ENCODE data around the gene SCYGR6.

SCYGR6 gene

DNA sequence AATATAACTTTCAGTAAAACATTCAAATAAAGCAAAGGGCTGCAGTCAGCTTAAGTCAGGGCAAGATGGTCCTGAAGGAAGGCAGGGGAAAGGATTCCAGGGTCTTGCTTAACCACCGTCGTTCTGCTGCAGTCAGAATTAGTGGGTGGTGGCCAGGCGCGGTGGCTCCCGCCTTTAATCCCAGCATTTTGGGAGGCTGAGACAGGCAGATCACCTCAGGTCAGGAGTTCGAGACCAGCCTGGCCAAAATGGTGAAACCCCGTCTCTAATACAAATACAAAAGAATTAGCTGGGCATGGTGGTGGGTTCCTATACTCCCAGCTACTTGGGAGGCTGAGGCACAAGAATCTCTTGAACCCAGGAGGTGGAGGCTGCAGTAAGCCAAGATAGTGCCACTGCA lies 13.6 kb downstream of the SCYGR6 start:
- no peak for DNase-seq

DNA sequence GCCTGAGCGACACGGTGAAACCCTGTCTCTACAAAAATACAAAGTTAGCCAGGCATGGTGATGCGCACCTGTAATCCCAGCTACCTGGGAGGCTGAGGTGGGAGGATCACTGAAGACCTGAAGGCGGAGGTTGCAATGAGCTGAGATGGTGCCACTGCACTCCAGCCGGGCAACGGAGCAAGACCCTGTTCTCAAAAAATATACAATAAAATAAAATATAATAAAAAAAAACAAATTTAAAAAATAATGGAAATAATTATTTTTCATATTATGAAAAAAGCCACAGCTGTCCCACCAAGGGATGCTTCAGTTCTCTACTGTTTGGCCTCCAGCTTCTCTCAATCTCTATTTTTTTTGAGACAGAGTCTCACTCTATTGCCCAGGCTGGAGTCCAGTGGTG lies 17.2 kb downstream of the SCYGR6 start:
- no peak for DNase-seq

DNA sequence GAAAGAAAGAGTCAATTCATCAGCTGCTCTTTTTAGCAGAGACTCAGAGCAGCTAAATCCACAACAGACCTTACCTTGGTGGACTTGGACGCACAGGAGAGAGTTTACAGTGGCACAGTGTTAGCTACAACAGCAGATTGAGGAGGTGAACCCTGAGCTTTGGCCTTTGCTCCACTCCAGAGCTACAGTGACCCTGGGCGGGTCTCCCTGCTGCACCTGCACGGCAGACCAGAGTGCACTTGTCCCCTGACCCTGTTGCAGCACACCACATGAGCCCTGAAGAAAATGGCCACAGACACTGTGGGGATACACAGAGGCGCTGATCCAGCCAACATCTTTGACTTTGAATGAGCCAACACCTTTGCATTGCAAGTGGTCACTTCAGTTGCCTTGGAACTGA lies 17.7 kb downstream of the SCYGR6 start:
- DNase-seq: no peak

- DNase-seq: no peak
Measured at GRCh38 chr2:227703961-227704360, 20.6 kb downstream of the SCYGR6 start.

- no peak for DNase-seq
Measured at GRCh38 chr2:227703280-227703732, 21.3 kb downstream of the SCYGR6 start.

DNA sequence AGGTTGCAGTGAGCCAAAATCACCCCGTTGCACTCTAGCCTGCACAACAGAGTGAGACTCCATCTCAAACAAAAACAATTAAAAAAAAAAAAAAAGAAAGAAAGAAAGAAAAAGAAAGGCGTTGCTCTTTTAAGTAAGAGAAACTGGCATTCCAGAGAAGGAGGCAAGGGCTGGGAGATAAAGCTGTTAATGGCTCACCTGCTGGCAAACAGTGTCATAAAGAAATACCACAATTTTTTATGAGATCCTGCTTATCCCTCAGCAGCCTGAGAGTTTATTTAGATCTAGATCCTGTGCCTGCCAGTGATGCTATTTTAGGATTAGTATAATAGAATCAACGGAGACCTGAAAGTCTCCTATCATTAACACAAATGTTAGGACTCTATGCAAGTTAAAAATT lies 23.0 kb downstream of the SCYGR6 start:
- no peak for DNase-seq

DNA sequence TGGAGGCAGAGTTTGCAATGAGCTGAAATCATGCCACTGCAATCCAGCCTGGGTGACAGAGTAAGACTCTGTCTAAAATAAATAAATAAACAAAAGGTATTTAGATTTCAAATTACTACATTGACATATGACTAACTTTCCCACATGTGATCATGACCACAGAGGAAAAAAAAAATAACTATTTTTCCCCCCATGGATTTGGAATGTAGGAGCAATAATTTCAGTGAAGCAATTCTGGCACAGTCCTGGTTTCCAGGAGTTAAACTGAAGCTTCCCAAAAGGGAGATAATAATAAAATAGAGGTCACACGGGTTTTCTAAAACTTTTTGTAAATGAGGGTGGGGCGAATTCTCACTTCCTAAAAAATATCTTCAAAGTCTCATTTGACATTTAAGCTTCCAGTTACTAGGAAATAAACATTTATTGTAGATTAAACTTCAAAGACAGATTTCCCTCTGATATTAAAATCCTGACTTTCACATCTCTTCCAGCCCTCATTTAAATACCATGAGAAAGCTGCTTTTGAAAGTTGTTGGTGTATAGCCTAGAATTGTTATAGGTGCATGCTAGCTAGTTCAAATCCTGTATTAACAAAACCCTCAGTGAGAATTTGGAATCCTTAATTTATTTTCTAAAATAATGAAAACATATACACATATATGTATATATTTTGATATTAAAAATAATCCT lies 27.4 kb downstream of the SCYGR6 start:
- peak in 1 of 3 donors; percentile 11 for DNase-seq

- no peak for DNase-seq
Measured at GRCh38 chr2:227687189-227687588, 37.4 kb downstream of the SCYGR6 start.

- DNase-seq: no peak
Measured at GRCh38 chr2:227684258-227684657, 40.3 kb downstream of the SCYGR6 start.

DNA sequence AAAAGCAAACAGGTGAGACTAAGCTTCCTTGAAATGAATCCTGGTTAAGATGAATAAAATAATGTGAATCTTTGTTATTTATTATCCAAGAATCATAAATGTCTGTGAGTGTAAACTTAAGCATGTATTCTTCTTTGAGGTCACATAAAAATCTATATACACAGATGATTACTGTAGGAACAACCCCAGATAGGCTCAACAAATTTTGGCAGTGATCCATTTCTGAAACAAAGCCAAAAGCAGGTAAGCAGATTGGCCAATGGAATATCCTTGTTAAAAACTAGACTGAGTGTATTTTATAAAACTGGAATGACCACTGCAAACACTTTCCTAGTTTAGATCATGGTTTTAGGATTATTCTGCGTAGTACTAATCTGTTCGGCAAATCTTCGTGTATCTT lies 46.6 kb downstream of the SCYGR6 start:
- no peak for DNase-seq

- no peak for DNase-seq
Measured at GRCh38 chr2:227674485-227674884, 50.1 kb downstream of the SCYGR6 start.
